Chondrocyte (in vitro differentiated cells): Measurements from ENCODE around the gene PAQR9. TPM values are rescaled to one million over a fixed set of nuclear protein-coding genes. Genes with fewer than 3 reads are reported as not detected.

ENCODE experiments used
- DNase-seq: peaks from one replicate; pipeline ENCODE4 v3.0.0; 2021; ENCODE audit warnings: mixed read lengths, low spot score
- H3K27ac Mint-ChIP-seq: one replicate; pipeline ENCODE4 v1.8.0; 2021; ENCODE audit warnings: mild to moderate bottlenecking, moderate library complexity, mixed read lengths; ENCODE audit not compliant: unreplicated experiment
- H3K27me3 Mint-ChIP-seq: 2 replicates; pipeline ENCODE4 v1.8.0; 2021; ENCODE audit warnings: low read depth, mixed read lengths
- H3K36me3 Mint-ChIP-seq: 2 replicates; pipeline ENCODE4 v1.8.0; 2021; ENCODE audit warnings: low read depth, mixed read lengths
- H3K4me1 Mint-ChIP-seq: 2 replicates; pipeline ENCODE4 v1.8.0; 2021; ENCODE audit warnings: low read depth, mild to moderate bottlenecking, mixed read lengths
- H3K4me3 Mint-ChIP-seq: one replicate; pipeline ENCODE4 v1.8.0; 2021; ENCODE audit warnings: mild to moderate bottlenecking, moderate library complexity, mixed read lengths; ENCODE audit not compliant: unreplicated experiment
- H3K9me3 Mint-ChIP-seq: 2 replicates; pipeline ENCODE4 v1.8.0; 2021; ENCODE audit warnings: low read depth, mixed read lengths
- total RNA-seq: library from RNA; stranded (reverse); gene quantifications from 3 replicates; pipeline ENCODE4 v1.2.1, GENCODE V29; 2021
- TF ChIP-seq, protein P1 (sequence below): fragments of 200-600 bp; sonication (generic); IDR thresholded peaks from 2 replicates; pipeline ENCODE4 v1.5.0; 2021; ENCODE audit warnings: antibody characterized with exemption, mild to moderate bottlenecking, moderate library complexity

PAQR9 gene
- total RNA-seq, 1 donor from 2014 or later, result not detected

DNA sequence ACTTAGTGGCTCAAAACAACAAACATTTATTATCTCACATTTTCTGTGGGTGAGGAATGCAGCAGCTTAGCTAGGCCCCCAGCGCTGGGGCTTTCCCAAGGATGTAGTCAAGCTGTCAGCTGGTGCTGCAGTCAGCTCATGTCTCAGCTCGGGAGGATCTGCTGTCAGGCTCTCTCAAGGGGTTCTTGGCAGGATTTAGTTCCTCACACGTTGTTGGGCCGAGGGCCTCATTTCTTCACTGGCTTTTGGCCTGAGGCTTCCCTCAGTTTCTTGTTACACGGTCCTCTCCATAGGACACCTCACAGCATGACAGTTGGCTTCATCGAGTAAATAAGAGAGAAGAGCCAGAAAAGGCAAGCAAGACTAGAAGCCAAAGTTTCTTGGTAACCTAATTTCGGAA, 24.2 kb upstream of the PAQR9 start:
- Mint-ChIP-seq H3K27ac (peak overlapping the region; percentile 38), H3K9me3 (no peaks in the 10 kb centered on the region), H3K4me1 (peaks cover 4% of the 10 kb centered on the region), H3K27me3 (no peaks in the 10 kb centered on the region), H3K4me3 (no peak overlapping the region), H3K36me3 (no peaks in the 10 kb centered on the region)
- TF ChIP-seq, protein P1, sequence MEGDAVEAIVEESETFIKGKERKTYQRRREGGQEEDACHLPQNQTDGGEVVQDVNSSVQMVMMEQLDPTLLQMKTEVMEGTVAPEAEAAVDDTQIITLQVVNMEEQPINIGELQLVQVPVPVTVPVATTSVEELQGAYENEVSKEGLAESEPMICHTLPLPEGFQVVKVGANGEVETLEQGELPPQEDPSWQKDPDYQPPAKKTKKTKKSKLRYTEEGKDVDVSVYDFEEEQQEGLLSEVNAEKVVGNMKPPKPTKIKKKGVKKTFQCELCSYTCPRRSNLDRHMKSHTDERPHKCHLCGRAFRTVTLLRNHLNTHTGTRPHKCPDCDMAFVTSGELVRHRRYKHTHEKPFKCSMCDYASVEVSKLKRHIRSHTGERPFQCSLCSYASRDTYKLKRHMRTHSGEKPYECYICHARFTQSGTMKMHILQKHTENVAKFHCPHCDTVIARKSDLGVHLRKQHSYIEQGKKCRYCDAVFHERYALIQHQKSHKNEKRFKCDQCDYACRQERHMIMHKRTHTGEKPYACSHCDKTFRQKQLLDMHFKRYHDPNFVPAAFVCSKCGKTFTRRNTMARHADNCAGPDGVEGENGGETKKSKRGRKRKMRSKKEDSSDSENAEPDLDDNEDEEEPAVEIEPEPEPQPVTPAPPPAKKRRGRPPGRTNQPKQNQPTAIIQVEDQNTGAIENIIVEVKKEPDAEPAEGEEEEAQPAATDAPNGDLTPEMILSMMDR, result no peak
- DNase-seq, result no peak

DNA sequence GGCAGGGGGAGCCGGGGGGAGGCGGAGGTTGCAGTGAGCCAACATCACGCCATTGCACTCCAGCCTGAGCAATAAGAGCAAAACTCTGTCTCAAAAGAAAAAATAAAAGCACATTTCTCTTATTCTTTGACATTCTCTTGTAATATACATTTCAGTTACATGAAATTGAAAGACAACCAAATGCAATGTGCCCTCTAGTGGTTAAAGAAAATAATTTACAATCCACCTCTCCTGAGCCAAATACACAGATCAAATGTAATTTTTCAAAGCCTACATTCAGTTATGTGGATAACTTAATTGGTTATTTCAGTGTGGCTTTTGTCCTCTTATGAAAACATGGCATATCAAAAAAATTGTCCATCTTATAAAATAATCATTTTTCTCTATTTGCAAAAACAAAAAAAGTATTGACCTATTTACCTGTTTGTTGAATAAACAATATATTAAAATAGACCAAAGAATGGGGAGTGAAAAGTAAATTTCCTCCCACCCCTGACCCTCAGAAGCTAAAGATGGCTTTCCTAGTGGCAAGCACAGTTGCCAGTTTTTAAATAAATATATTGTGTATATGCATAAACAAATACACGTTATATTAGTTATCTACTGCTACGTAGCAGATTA, 23.7 kb upstream of the PAQR9 start:
- Mint-ChIP-seq H3K36me3 (no peaks in the 10 kb centered on the region), H3K27me3 (no peaks in the 10 kb centered on the region), H3K4me1 (peaks cover 4% of the 10 kb centered on the region), H3K9me3 (no peaks in the 10 kb centered on the region), H3K27ac (no peak overlapping the region), H3K4me3 (no peak overlapping the region)
- no peak for DNase-seq
- TF ChIP-seq, protein P1, result peak; percentile 91

DNA sequence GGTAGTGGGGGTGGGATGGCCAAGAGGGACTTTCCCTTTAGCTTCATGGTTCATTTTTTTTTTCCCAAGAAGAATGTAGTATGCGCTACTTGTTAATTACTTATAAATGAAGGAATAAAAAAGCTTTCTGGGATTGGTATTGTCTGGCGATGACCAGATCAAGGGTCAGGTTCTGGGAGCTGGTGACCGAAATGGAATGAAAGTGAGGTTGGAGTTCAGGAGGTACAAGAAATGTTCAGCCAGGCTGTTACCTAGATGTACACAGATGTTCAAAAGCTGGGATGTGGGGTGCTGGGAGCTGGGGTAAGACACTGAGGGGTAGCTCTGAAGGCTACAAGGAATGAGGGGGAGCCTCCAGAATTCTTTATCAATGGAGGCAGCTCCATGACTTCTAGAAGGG, 20.8 kb upstream of the PAQR9 start:
- TF ChIP-seq, protein P1, result no peak
- DNase-seq, result no peak
- H3K4me3 Mint-ChIP-seq, result no peak overlapping the region
- peaks cover 4% of the 10 kb centered on the region for H3K4me1 Mint-ChIP-seq
- no peaks in the 10 kb centered on the region for H3K9me3 Mint-ChIP-seq
- H3K36me3 Mint-ChIP-seq, result no peaks in the 10 kb centered on the region
- H3K27ac Mint-ChIP-seq, result no peak overlapping the region
- no peaks in the 10 kb centered on the region for H3K27me3 Mint-ChIP-seq

DNA sequence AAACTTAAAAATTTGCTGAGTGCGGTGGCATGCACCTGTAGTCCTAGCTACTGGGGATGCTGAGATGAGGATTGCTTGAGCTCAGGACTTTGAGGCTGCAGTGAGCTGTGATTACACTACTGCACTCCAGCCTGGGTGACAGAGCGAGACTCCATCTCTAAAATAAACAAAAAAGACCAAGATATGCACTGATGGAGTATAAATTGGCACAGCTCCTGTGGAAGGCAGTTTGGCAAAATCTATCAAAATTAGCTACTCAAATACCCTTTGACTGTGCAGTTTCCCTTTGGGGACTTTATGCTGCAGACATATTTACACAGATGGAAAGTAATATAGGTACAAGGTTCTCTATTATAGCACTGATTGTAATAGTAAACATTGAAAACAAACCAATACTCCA, 19.8 kb upstream of the PAQR9 start:
- Mint-ChIP-seq H3K4me1 (peaks cover 4% of the 10 kb centered on the region), H3K27me3 (no peaks in the 10 kb centered on the region), H3K4me3 (no peak overlapping the region), H3K9me3 (no peaks in the 10 kb centered on the region), H3K36me3 (no peaks in the 10 kb centered on the region), H3K27ac (no peak overlapping the region)
- DNase-seq, result no peak
- TF ChIP-seq, protein P1, result no peak

DNA sequence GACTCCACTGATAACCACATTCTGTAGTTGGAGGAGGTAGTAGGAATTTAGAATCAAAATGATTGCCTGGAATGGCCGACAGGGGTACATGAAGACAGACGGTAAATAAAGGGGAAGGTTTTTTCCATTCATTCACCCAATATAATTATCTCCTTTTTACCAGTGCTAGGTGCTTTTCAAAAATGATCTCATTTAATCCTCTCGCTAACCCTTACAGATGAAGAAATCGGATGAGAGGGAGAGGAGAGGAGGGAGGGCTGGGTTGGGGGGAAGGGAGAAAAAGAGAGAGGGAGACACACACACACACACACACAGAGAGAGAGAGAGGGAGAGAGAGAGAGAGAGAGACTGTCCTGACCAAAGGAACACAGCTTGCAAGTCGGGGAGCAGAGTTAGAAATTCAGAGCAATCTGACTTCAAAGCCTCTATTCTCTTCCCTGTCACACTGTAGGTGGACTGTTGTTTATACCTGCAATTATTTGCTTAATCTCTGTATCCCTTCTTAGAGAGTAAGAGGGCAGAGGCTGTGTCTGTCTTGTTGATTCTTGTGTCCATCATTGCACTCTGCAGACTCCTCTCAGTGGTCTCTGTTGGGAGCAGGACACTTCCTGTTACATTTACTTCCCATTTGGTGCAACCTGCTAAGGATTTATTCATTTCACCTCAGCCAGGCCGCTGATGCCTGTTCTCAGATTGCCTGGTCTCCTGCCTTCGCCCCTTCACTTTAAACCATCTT, 18.7 kb upstream of the PAQR9 start:
- no peak overlapping the region for H3K27ac Mint-ChIP-seq
- no peaks in the 10 kb centered on the region for H3K27me3 Mint-ChIP-seq
- H3K9me3 Mint-ChIP-seq, result no peaks in the 10 kb centered on the region
- peaks cover 2% of the 10 kb centered on the region for H3K4me1 Mint-ChIP-seq
- DNase-seq, result no peak
- no peak overlapping the region for H3K4me3 Mint-ChIP-seq
- TF ChIP-seq, protein P1, result no peak
- no peaks in the 10 kb centered on the region for H3K36me3 Mint-ChIP-seq
